Breast epithelium (tissue), 3 donors: Measurements from ENCODE around the gene PHLDA3.
A peak's percentile ranks its signal among the peaks of the same experiment; 100 is the strongest.

Experiments
- POLR2A ChIP-seq: fragments of 450-650 bp; IDR thresholded peaks from one replicate; pipeline ENCODE4 v1.6.1; 2016; ENCODE audit warnings: antibody characterized with exemption, mild to moderate bottlenecking, moderate library complexity
- POLR2AphosphoS5 ChIP-seq, 3 donors: sonication (generic); formaldehyde crosslinking; IDR thresholded peaks; one replicate each; pipeline ENCODE4 v1.6.1; 2017; ENCODE audit warnings: antibody characterized with exemption in 3 of 3
- TF ChIP-seq, protein P1 (sequence below), 3 donors: fragments of 450-650 bp; IDR thresholded peaks; one replicate each; pipeline ENCODE4 v1.5.1; 2016 to 2017; ENCODE audit warnings: antibody characterized with exemption in 3 of 3, mild to moderate bottlenecking in 3 of 3, moderate library complexity in 3 of 3

DNA sequence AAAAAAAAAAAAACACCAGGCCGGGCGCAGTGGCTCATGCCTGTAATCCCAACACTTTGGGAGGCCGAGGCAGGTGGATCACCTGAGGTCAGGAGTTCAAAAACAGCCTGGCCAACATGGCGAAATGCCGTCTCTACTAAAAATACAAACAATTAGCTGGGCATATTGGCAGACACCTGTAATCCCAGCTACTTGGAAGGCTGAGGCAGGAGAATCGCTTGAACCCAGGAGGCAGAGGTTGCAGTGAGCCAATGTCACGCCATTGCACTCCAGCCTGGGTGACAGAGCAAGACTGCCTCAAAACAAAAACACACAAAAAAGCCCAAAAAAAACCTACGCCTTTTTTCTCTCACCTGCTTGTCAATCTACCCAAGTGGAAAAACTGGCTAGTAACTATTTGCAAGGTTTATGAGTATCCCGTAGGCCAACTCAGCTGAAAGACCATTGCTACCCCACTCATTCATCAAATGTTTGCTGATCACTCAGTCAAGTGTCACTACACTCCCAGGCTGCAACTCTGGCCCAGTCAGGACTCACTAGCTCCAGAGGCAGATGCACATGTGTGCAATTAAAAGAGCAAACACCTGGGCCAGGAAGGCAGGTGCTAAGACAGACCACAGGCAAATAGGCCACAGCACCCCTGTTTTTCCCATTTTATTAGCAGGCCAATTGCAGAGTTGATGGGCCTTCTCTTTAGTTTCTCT, 36.0 kb upstream of the PHLDA3 start:
- TF ChIP-seq POLR2AphosphoS5 (IDR thresholded peaks at IDR 0.05) (peak in 2 of 3 donors; percentile 0 to 22), POLR2A (no peak)
- TF ChIP-seq, protein P1, sequence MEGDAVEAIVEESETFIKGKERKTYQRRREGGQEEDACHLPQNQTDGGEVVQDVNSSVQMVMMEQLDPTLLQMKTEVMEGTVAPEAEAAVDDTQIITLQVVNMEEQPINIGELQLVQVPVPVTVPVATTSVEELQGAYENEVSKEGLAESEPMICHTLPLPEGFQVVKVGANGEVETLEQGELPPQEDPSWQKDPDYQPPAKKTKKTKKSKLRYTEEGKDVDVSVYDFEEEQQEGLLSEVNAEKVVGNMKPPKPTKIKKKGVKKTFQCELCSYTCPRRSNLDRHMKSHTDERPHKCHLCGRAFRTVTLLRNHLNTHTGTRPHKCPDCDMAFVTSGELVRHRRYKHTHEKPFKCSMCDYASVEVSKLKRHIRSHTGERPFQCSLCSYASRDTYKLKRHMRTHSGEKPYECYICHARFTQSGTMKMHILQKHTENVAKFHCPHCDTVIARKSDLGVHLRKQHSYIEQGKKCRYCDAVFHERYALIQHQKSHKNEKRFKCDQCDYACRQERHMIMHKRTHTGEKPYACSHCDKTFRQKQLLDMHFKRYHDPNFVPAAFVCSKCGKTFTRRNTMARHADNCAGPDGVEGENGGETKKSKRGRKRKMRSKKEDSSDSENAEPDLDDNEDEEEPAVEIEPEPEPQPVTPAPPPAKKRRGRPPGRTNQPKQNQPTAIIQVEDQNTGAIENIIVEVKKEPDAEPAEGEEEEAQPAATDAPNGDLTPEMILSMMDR (IDR thresholded peaks at IDR 0.05): no peak
